Measurements from ENCODE around the gene AANAT.
"Not testable (repeated sequence)": the region's sequence is repeated elsewhere in the genome, so short reads cannot be mapped to it uniquely, and the experiment has no call there.

AANAT gene

DNA sequence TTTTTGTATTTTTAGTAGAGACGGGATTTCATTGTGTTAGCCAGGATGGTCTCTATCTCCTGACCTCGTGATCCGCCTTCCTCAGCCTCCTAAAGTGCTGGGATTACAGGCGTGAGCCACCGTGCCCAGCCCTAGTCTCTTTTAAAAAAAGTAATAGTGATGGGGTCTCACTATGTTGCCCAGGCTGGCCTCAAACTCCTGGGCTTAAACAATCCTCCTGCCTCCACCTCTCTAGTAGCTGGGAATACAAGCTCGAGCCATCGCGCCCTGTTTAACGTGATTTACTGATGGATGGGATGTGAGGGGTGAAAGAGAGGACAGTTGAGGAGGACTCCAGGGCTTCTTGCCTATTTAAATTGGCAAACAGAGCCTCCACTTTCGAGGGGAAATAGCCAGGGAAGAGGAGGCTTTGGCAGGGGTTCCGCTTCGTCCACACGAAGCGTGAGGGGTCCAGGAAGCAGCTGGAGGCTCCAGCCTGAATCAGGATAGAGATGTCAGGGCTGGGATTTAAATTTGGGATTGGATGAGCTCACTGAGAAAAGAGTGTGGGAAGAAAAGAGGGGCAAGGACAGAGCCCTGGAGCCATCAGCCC, 41.2 kb downstream of the AANAT start:
- DNase-seq = not testable (repeated sequence)

DNA sequence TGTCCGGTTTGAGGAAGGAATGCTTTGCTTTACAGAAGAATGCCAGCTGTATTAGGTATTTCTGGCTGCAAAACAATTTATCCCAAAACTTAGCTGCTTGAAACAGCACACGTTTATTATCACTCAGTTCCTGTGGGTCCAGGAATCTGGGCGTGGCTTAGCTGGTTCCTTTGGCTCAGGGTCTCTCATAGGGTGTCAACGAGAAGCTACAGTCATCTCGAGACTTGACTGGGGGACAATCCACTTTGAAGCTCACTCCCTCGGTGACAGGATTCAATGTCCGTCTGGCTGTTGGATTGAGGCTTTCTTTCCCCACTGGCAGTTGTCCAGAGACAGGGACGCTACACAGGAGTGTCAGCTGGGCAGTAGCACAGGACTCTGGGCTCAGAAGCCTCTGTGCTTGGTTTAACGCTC, 43.4 kb downstream of the AANAT start:
- DNase-seq = peak; percentile 60

DNA sequence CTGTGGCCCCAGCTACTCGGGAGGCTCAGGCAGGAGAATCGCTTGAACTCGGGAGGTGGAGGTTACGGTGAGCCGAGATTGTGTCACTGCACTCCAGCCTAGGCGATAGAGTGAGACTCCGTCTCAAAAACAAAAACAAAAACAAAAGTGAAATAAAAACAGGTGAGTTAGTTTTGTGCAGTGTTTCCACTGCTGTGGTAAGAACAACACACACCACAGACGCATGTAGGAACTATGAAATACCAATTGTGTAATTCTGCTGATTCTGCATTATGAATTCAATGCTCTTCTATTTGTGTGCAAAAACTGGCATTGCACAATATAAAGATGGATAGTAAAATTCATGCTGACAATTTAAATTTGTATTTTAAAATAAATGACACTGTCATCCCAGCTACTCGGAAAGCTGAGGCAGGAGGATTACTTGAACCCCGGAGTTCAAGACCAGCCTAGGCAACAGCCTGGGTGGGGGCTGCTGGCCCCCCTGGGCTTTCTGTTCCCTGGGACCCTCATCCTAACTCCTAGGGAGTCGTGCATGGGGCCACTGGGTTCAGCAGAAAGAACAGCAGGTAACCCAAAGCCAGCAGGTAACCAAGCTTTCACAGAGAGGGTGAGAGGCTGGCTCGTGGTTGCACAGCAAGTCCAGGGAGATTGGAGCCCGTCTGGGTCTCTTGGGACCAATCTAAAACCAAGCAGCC, 44.4 kb downstream of the AANAT start:
- no peak for DNase-seq

DNA sequence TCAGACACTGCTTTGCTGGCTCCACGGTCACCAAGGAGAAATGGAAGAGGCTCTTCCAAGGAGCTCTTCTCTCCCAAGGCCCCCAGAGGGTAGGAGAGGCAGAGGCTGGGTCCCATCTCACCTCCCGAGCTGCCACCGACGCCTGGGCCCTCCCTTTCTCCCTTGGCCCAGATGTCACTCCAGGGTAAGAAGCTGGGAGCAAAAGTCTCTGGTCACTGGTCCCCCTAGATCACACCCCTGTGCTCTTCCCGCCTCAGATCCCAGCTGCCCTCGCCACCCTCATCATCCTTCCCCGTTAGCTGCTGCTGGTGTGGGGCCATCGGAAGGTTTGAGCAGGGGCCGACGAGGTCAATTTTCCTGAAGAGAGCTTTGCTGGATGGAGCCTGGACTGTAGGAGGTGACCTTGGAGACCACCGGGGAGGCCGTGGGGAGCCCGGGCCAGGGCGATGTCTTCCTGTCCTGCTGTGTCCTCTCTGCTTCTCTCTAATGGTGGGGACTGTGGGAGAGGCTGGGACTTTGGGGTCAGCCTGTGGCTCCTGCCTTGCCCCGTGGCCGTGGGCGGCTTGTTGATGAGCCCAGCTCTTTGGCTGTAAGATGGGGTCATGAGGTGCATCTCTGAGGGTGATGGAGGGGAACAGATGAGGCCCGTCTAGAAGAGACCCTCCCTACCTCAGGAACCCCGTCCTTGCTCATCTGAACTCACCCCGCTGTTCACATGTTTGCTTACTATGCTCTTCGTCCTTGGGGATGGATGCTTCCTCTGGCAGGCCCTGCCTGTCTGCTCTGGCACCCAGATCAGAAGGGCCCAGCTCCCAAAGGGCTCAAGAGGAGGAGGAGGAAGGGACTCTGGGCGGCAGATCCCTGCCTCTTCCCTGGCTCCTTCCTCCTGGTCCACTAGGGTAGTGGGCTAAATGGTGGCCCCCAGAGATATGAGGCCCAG, 45.2 kb downstream of the AANAT start:
- no peak for DNase-seq

DNA sequence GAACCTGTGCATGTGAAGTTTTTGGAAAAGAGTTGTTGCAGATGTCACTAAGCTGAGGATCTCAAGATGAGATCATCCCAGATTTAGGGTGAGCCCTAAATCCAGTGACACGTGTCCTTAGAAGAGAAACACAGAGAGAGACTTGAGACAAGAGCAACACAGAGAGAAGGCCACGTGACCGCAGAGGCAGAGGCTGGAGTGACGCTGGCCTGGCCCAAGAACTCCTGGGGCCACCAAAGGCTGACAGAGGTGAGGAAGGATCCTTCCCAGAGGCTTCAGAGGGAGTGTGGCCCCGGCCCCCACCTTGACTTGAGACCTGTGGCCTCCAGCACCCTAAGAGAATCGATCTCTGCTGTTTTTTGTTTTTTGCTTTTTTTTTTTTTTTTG, 45.9 kb downstream of the AANAT start:
- peak; percentile 52 for DNase-seq

DNA sequence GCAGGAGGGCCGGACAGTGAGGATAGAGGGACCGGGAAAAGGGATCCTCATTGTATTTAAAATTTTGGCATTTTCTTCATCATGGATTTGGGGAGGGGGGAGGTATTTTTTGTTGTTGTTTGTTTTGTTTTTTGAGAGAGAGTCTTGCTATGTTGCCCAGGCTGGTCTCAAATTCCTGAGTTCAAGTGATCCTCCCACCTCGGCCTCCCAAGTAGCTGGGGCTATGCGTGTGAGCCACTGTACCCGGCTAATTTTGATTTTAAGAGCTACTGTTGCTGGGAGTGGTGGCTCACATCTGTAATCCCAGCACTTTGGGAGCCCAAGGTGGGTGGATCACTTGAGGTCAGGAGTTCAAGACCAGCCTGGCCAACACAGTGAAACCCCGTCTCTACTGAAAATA, 47.0 kb downstream of the AANAT start:
- not testable (repeated sequence) for DNase-seq

DNA sequence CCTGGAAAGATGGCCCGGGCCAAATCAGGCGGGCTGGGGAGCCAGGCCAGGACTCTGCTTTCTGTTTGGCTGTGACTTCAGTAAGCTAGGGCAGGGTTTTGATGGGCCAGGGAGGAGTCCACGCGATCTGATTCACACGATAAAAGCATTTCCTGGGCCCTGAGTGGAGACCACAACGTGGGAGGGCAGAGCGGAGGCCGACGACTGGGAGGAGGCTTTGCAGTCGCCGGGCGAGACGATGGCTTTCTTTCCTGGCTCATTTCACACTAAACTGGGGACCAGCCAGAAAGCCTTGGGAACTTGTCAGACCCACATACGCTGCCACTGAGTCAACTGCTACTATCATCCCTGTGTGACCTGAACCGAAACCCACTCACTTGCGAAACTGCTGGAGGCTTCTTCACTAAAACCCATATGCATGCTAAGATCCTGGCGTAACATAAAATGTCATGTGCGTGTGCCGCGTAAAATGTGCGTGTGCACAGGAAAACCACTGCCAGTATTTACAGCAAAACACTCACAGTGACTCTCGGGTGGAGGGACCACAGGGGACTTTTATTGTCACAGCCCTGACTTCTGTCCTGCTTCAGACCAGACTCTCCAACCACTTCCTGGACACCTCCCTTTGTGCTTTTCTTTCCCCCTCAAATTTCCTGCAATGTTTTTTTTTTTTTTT, 48.0 kb downstream of the AANAT start:
- DNase-seq = no peak

DNA sequence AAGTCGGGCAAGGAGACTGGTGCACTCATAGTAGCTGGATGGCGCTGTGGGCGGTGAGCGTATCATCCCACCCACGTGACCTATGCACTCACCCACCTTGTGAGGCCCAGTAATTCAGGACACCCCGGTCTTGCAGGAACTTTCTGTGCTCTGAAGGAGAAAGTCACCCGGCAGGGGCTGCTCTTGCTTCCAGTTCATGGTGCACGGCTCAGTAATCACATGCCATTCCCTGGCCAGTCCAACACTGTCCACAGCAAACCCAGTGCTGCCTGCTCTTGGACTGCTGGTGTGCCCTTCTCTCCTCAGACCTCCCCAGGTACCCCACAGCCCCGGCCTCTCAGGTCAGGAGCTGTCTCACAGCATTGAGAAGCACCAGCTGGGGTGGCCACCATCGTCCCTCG, 50.2 kb downstream of the AANAT start:
- DNase-seq = no peak

DNA sequence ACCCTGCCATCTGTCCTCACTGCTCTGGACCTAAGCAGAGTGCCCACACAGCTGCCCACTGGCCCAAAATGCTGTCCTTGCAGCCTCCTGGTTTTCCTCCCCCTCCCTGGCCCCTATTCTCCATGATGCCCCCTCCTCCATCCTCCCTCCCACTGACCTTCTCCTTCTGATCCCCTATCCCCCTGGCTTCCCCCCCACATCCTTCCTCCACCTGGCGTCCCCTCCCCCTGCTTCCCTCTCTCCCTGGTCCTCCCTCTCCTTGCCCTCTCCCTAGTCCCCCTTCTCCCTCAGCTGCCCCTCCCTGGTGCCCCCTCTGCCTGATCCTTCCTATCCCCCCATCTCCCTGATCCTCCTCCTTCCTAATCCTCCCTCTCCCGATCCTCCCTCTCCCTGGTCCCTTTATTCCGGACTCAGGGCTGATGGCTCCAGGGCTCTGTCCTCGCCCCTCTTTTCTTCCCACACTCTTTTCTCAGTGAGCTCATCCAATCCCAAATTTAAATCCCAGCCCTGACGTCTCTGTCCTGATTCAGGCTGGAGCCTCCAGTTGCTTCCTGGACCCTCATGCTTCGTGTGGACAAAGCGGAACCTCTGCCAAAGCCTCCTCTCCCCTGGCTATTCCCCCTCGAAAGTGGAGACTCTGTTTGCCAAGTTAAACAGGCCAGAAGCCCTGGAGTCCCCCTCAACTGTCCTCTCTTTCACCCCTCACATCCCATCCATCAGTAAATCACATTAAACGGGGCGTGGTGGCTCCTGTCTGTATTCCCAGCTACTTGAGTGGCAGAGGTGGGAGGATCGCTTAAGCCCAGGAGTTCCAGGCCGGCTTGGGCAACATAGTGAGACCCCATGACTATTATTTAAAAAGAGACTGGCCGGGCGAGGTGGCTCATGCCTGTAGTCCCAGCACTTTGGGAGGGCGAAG, 51.9 kb downstream of the AANAT start:
- peak; percentile 69 for DNase-seq
